Measurements from ENCODE around the gene TIMM10. TPM values are rescaled to one million over a fixed set of nuclear protein-coding genes. Genes with fewer than 3 reads are reported as not detected.

The TIMM10 gene
- total and polyA plus RNA-seq, 7 donors, result 55.0 to 149 (median 90.0) TPM

GRCh38 chr11:57514538-57515331 is 15.8 kb downstream of the TIMM10 start:
- H3K9me3 ChIP-seq, result no peaks in the 10 kb centered on the region
- H3K27me3 ChIP-seq (ENCODE audit: insufficient read depth in 3 of 3, low read length in 2 of 3), result no peaks in the 10 kb centered on the region
- ATAC-seq, result peak; percentile 50 to 87 (median 66)
- peak overlapping the region; percentile 77 for H3K4me3 ChIP-seq
- TF ChIP-seq CTCF (IDR thresholded peaks at IDR 0.05), result no peak
- intact Hi-C loops (cut with DNase I), result no loop called here
- peaks cover 11% of the 10 kb centered on the region for H3K4me1 ChIP-seq
- WGBS, 3 donors, result 0 to 1% (median 1%) methylated on average over 44 to 57 of the region's 57 CpGs
- DNase-seq, result peak; percentile 60 to 83
- H3K36me3 ChIP-seq (ENCODE audit: insufficient read depth in 1 of 2, low read depth in 1 of 2), result peaks cover 0 to 8% of the 10 kb centered on the region in 2 donors
- peak overlapping the region; percentile 68 for H3K27ac ChIP-seq

GRCh38 chr11:57513911-57514537 is 16.5 kb downstream of the TIMM10 start:
- DNase-seq (peak; percentile 39 to 66), ATAC-seq (peak; percentile 36 to 61 (median 56))
- intact Hi-C loops (cut with DNase I), result no loop called here

GRCh38 chr11:57513452-57513795 is 17.1 kb downstream of the TIMM10 start:
- H3K4me3 ChIP-seq, result peak overlapping the region; percentile 77
- no peaks in the 10 kb centered on the region for H3K9me3 ChIP-seq
- H3K36me3 ChIP-seq (ENCODE audit: insufficient read depth in 1 of 2, low read depth in 1 of 2), result peaks cover 0 to 8% of the 10 kb centered on the region in 2 donors
- no peak for ATAC-seq
- H3K27ac ChIP-seq, result peak overlapping the region; percentile 68
- WGBS, 3 donors, result 39 to 69% (median 56%) methylated on average over 1 of the region's 1 CpG
- TF ChIP-seq CTCF (IDR thresholded peaks at IDR 0.05), result no peak
- intact Hi-C loops (cut with DNase I), result no loop called here
- DNase-seq, result no peak
- peaks cover 11% of the 10 kb centered on the region for H3K4me1 ChIP-seq
- H3K27me3 ChIP-seq (ENCODE audit: insufficient read depth in 3 of 3, low read length in 2 of 3), result no peaks in the 10 kb centered on the region

More at GRCh38 chr11:57513911-57514537, 16.5 kb downstream of the TIMM10 start:
- Histone ChIP-seq H3K36me3 (ENCODE audit: insufficient read depth in 1 of 2, low read depth in 1 of 2) (peaks cover 0 to 8% of the 10 kb centered on the region in 2 donors), H3K27ac (peak overlapping the region; percentile 68), H3K9me3 (no peaks in the 10 kb centered on the region), H3K4me1 (peaks cover 11% of the 10 kb centered on the region), H3K27me3 (ENCODE audit: insufficient read depth in 3 of 3, low read length in 2 of 3) (no peaks in the 10 kb centered on the region), H3K4me3 (peak overlapping the region; percentile 77)
- 14 to 24% (median 18%) methylated on average over 33 to 35 of the region's 35 CpGs for WGBS, 3 donors
- TF ChIP-seq CTCF (IDR thresholded peaks at IDR 0.05), result no peak

- WGBS, 3 donors, result 70 to 78% (median 70%) methylated on average over 12 of the region's 12 CpGs
- ATAC-seq, result no peak
- Histone ChIP-seq H3K27ac (peak overlapping the region; percentile 68), H3K27me3 (ENCODE audit: insufficient read depth in 3 of 3, low read length in 2 of 3) (no peaks in the 10 kb centered on the region), H3K4me1 (peaks cover 11% of the 10 kb centered on the region), H3K9me3 (no peaks in the 10 kb centered on the region), H3K4me3 (no peak overlapping the region), H3K36me3 (ENCODE audit: insufficient read depth in 1 of 2, low read depth in 1 of 2) (peaks cover 0 to 8% of the 10 kb centered on the region in 2 donors)
- intact Hi-C loops (cut with DNase I), result no loop called here
- no peak for TF ChIP-seq CTCF (IDR thresholded peaks at IDR 0.05)
- no peak for DNase-seq
These were observed 17.7 kb downstream of the TIMM10 start for GRCh38 chr11:57512646-57513451.
